HepG2 (cell line): ENCODE results near the gene MRPL51. TPM values are rescaled to one million over a fixed set of nuclear protein-coding genes. Genes with fewer than 3 reads are reported as not detected.
A peak's percentile ranks its signal among the peaks of the same experiment; 100 is the strongest.

Experiments
- AGO2 ChIP-seq: fragments of 200-400 bp; formaldehyde crosslinking; optimal IDR thresholded peaks from 2 replicates; pipeline ENCODE3; 2017; ENCODE audit warnings: mild to moderate bottlenecking, low read depth, low read length, moderate library complexity
- CAMTA2 ChIP-seq: sonication (generic); formaldehyde crosslinking; IDR thresholded peaks from 2 replicates; pipeline ENCODE4 v1.4.0; 2020; ENCODE audit warnings: mild to moderate bottlenecking, missing genetic modification reagents, borderline replicate concordance
- CREM ChIP-seq, 2 experiments: sonication (generic) in 1 of 2; formaldehyde crosslinking in 1 of 2; IDR thresholded peaks; 2 replicates each; pipeline versions ENCODE4 v1.4.0 to v1.6.1; 2016 to 2020; ENCODE audit warnings: antibody characterized with exemption in 1 of 2, mild to moderate bottlenecking in 1 of 2, missing genetic modification reagents in 1 of 2
- GZF1 ChIP-seq: sonication (generic); formaldehyde crosslinking; IDR thresholded peaks from 2 replicates; pipeline ENCODE4 v1.5.1; 2020; ENCODE audit warnings: mild to moderate bottlenecking, missing genetic modification reagents
- MEIS2 ChIP-seq: sonication (generic); formaldehyde crosslinking; IDR thresholded peaks from 2 replicates; pipeline ENCODE4 v1.9.0; 2021; ENCODE audit warnings: mild to moderate bottlenecking, missing genetic modification reagents
- NFIB ChIP-seq: sonication (generic); formaldehyde crosslinking; IDR thresholded peaks from 2 replicates; pipeline ENCODE4 v1.9.0; 2021; ENCODE audit warnings: missing genetic modification reagents, mild to moderate bottlenecking, borderline replicate concordance
- PLRG1 ChIP-seq: fragments of 450-650 bp; conservative IDR thresholded peaks from 2 replicates; pipeline ENCODE4 v1.6.1; 2016
- PLSCR1 ChIP-seq: sonication (generic); formaldehyde crosslinking; IDR thresholded peaks from 2 replicates; pipeline ENCODE4 v1.5.0; 2020; ENCODE audit warnings: missing genetic modification reagents, mild to moderate bottlenecking, borderline replicate concordance
- RFX3 ChIP-seq: IDR thresholded peaks from 2 replicates; pipeline ENCODE4 v1.6.1; 2016; ENCODE audit warnings: missing biosample characterization, missing genetic modification reagents
- SRF ChIP-seq: IDR thresholded peaks from 2 replicates; pipeline ENCODE4 v1.6.1; 2011; ENCODE audit warnings: mild to moderate bottlenecking, low read depth, low read length, moderate library complexity
- TRIM24 ChIP-seq: sonication (generic); formaldehyde crosslinking; IDR thresholded peaks from 2 replicates; pipeline ENCODE4 v1.8.0; 2022; ENCODE audit warnings: mild to moderate bottlenecking, missing genetic modification reagents
- YY1 ChIP-seq: IDR thresholded peaks from 2 replicates; pipeline ENCODE4 v1.6.1; 2011; ENCODE audit warnings: low read length, low read depth, moderate library complexity, mild to moderate bottlenecking; ENCODE audit not compliant: insufficient read depth, insufficient replicate concordance
- ZKSCAN8 ChIP-seq: IDR thresholded peaks from 2 replicates; pipeline ENCODE4 v1.6.1; 2016; ENCODE audit warnings: borderline replicate concordance, missing genetic modification reagents, missing compliant biosample characterization
- ZNF264 ChIP-seq: sonication (generic); formaldehyde crosslinking; IDR thresholded peaks from 2 replicates; pipeline ENCODE4 v1.4.0; 2020; ENCODE audit warnings: missing genetic modification reagents
- ZNF274 ChIP-seq: sonication (generic); formaldehyde crosslinking; IDR thresholded peaks from 2 replicates; pipeline ENCODE4 v1.5.1; 2020; ENCODE audit warnings: mild to moderate bottlenecking, missing genetic modification reagents
- ZNF282 ChIP-seq: fragments of 450-650 bp; IDR thresholded peaks from 2 replicates; pipeline ENCODE4 v1.6.1; 2018; ENCODE audit not compliant: partially characterized antibody
- ZNF501 ChIP-seq: sonication (generic); formaldehyde crosslinking; IDR thresholded peaks from 2 replicates; pipeline ENCODE4 v1.5.1; 2020; ENCODE audit warnings: mild to moderate bottlenecking, moderate library complexity, missing genetic modification reagents
- ZNF552 ChIP-seq: sonication (generic); formaldehyde crosslinking; IDR thresholded peaks from 2 replicates; pipeline ENCODE4 v1.9.0; 2022; ENCODE audit warnings: missing genetic modification reagents, mild to moderate bottlenecking, borderline replicate concordance
- ZNF580 ChIP-seq: IDR thresholded peaks from 2 replicates; pipeline ENCODE4 v1.6.1; 2016; ENCODE audit warnings: low read depth, borderline replicate concordance
- ZNF660 ChIP-seq: sonication (generic); formaldehyde crosslinking; IDR thresholded peaks from 2 replicates; pipeline ENCODE4 v1.5.1; 2020; ENCODE audit warnings: mild to moderate bottlenecking, low read depth, missing genetic modification reagents, borderline replicate concordance
- ZSCAN29 ChIP-seq: sonication (generic); formaldehyde crosslinking; conservative IDR thresholded peaks from 2 replicates; pipeline ENCODE4 v1.4.0; 2020; ENCODE audit warnings: mild to moderate bottlenecking, missing genetic modification reagents
- polyA plus RNA-seq, 8 experiments: library from polyadenylated mRNA; depleted of rRNA in 3 of 8; stranded (reverse) in 7 of 8; unstranded in 1 of 8; fragments of >200 nt; fragmentation: Illumina TruSeq in 4 of 8; extraction: Trizol in 4 of 8; gene quantifications; 2 replicates each; pipeline versions ENCODE4 v1.2.1 to v1.2.3, GENCODE V29; 2011 to 2016; ENCODE audit warnings: low read depth in 4 of 8, missing spikeins in 1 of 8, mixed read lengths in 1 of 8; ENCODE audit not compliant: insufficient read depth in 1 of 8
- total RNA-seq, 5 experiments: library from RNA; depleted of rRNA; stranded (reverse); fragments of >200 nt; fragmentation: Illumina TruSeq; extraction: Trizol; gene quantifications; 2 replicates each; pipeline ENCODE4 v1.2.3, GENCODE V29; 2016; ENCODE audit warnings: low read depth in 1 of 5
- TF ChIP-seq, protein P1 (sequence below): IDR thresholded peaks from 2 replicates; pipeline ENCODE4 v1.6.1; 2016; ENCODE audit warnings: missing biosample characterization, missing genetic modification reagents, low read depth
- TF ChIP-seq, protein P2 (sequence below): fragments of 450-650 bp; IDR thresholded peaks from 2 replicates; pipeline ENCODE4 v1.6.1; 2017

MRPL51 gene
- total and polyA plus RNA-seq, 2 of the 13 experiments (the other 11 are each of a cell fraction or from before 2014, with no cell fraction given): 64.8 to 278 TPM

DNA sequence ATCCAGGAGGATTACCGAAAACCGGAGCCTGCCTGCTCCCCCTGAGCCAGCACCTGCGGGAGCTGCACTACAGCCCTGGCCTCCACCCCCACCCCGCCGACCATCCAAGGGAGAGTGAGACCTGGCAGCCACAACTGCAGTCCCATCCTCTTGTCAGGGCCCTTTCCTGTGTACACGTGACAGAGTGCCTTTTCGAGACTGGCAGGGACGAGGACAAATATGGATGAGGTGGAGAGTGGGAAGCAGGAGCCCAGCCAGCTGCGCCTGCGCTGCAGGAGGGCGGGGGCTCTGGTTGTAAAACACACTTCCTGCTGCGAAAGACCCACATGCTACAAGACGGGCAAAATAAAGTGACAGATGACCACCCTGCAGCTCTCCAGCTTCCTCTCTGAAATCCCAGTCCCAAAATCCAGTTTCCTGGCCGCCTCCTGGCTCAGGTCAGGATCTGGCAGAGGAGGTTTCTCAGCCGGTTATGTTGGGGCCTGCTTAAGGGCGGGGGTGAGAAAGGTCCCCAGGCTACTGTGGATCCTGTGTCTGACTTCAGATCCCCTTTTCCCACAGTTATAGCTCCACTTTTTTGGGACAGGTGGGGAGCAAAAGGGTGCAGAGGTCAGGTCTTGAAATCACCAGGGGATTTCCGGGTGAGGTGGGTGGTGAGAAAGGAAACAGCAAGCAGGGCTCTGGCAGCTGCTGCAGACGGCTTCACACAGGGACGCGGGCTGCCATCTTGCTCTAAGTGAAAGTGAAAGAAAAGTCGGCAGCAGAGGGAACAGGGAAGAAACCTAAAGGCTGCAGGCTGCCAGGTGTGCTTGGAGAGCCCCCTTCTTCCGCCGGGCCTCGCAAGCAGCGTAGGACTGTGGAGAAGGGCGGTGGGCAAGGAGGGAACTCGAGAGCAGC lies 41.5 kb downstream of the MRPL51 start, which contains the start of gene TAPBPL (continued):
- TF ChIP-seq, protein P1, sequence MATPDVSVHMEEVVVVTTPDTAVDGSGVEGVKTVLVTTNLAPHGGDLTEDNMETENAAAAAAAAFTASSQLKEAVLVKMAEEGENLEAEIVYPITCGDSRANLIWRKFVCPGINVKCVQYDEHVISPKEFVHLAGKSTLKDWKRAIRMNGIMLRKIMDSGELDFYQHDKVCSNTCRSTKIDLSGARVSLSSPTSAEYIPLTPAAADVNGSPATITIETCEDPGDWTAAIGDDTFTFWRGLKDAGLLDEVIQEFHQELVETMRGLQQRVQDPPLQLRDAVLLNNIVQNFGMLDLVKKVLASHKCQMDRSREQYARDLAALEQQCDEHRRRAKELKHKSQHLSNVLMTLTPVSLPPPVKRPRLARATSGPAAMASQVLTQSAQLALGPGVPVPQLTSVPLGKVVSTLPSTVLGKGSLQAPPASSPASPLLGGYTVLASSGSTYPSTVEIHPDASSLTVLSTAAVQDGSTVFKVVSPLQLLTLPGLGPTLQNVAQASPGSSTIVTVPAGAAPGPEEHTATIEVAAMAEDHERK (CRISPR knock-in tag): no peak
- TF ChIP-seq, protein P2, sequence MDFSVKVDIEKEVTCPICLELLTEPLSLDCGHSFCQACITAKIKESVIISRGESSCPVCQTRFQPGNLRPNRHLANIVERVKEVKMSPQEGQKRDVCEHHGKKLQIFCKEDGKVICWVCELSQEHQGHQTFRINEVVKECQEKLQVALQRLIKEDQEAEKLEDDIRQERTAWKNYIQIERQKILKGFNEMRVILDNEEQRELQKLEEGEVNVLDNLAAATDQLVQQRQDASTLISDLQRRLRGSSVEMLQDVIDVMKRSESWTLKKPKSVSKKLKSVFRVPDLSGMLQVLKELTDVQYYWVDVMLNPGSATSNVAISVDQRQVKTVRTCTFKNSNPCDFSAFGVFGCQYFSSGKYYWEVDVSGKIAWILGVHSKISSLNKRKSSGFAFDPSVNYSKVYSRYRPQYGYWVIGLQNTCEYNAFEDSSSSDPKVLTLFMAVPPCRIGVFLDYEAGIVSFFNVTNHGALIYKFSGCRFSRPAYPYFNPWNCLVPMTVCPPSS: no peak
- 0 out of 2 replicates have a peak, but pooled peaks have one; percentile 14 for TF ChIP-seq ZNF264 (CRISPR knock-in tag)
- peak; percentile 72 for TF ChIP-seq AGO2
- no peak for TF ChIP-seq CAMTA2
- peak; percentile 86 for TF ChIP-seq YY1
- TF ChIP-seq ZNF274 (CRISPR knock-in tag): 0 out of 2 replicates have a peak, but pooled peaks have one; percentile 23
- TF ChIP-seq SRF: peak; percentile 75
- TF ChIP-seq CREM (IDR thresholded peaks at IDR 0.05): no peak; the same call in 1 of the 2 replicates
- no peak for TF ChIP-seq CREM (CRISPR knock-in tag; IDR thresholded peaks at IDR 0.05)
- TF ChIP-seq ZNF282: no peak
- 0 out of 2 replicates have a peak, but pooled peaks have one; percentile 86 for TF ChIP-seq ZNF552 (CRISPR knock-in tag)
- TF ChIP-seq ZNF660 (CRISPR knock-in tag): no peak
- no peak for TF ChIP-seq PLRG1
- peak; percentile 22; the same call in 1 of the 2 replicates for TF ChIP-seq ZSCAN29 (CRISPR knock-in tag)
- no peak for TF ChIP-seq TRIM24 (CRISPR knock-in tag)
- 0 out of 2 replicates have a peak, but pooled peaks have one; percentile 28 for TF ChIP-seq GZF1
- no peak for TF ChIP-seq PLSCR1
- no peak for TF ChIP-seq NFIB (CRISPR knock-in tag)
- no peak for TF ChIP-seq ZNF580 (CRISPR knock-in tag)
- no peak for TF ChIP-seq RFX3 (CRISPR knock-in tag)
- no peak for TF ChIP-seq ZKSCAN8 (CRISPR knock-in tag)
- TF ChIP-seq ZNF501 (CRISPR knock-in tag): 0 out of 2 replicates have a peak, but pooled peaks have one; percentile 22
- TF ChIP-seq MEIS2 (CRISPR knock-in tag): peak; percentile 28; the same call in 1 of the 2 replicates
